WTC11 (cell line): ENCODE data around the gene AURKB. TPM values are rescaled to one million over a fixed set of nuclear protein-coding genes. Genes with fewer than 3 reads are reported as not detected.
"Not testable (repeated sequence)": the region's sequence is repeated elsewhere in the genome, so short reads cannot be mapped to it uniquely, and the experiment has no call there.

Experiments
- ATAC-seq: fragments of 200-7000 bp; cut with Tn5 transposase; 2 replicates; pipeline ENCODE4 v1.10.0; 2021; ENCODE audit warnings: mild to moderate bottlenecking, moderate library complexity
- CTCF ChIA-PET: fragments of 300-600 bp; sonication (Branson Sonifier 250); formaldehyde crosslinking; loops from one replicate; lab custom pipeline; 2021; ENCODE audit warnings: antibody characterized with exemption; lab: Charles Lee
- POLR2A ChIA-PET: fragments of 350-600 bp; sonication (Branson Sonifier 250); formaldehyde crosslinking; loops from one replicate; lab custom pipeline; 2021; ENCODE audit warnings: antibody characterized with exemption; lab: Charles Lee
- DNase-seq: peaks from one replicate; pipeline ENCODE4 v3.0.0; 2021; ENCODE audit warnings: low spot score
- H3K27ac Mint-ChIP-seq: 2 replicates; pipeline ENCODE4 v1.8.0; 2021; ENCODE audit warnings: mixed read lengths
- H3K27me3 Mint-ChIP-seq: 2 replicates; pipeline ENCODE4 v1.8.0; 2021; ENCODE audit warnings: low read depth, mild to moderate bottlenecking, moderate library complexity, mixed read lengths
- H3K36me3 Mint-ChIP-seq: 2 replicates; pipeline ENCODE4 v1.8.0; 2021; ENCODE audit warnings: mixed read lengths
- H3K4me1 Mint-ChIP-seq: 2 replicates; pipeline ENCODE4 v1.8.0; 2022; ENCODE audit warnings: mixed read lengths
- H3K4me3 Mint-ChIP-seq: 2 replicates; pipeline ENCODE4 v1.8.0; 2021; ENCODE audit warnings: mild to moderate bottlenecking, moderate library complexity, mixed read lengths
- H3K9me3 Mint-ChIP-seq: 2 replicates; pipeline ENCODE4 v1.8.0; 2021; ENCODE audit warnings: mixed read lengths
- AFF4 ChIP-seq: sonication (generic); formaldehyde crosslinking; IDR thresholded peaks from 2 replicates; pipeline ENCODE4 v1.8.1; 2023; ENCODE audit warnings: mild to moderate bottlenecking, missing genetic modification reagents, borderline replicate concordance
- CBFB ChIP-seq: sonication (generic); formaldehyde crosslinking; IDR thresholded peaks from 2 replicates; pipeline ENCODE4 v1.8.1; 2022; ENCODE audit warnings: mild to moderate bottlenecking, low read depth, missing genetic modification reagents
- E2F1 ChIP-seq: sonication (generic); formaldehyde crosslinking; IDR thresholded peaks from 2 replicates; pipeline ENCODE4 v1.8.0; 2022; ENCODE audit warnings: mild to moderate bottlenecking, missing genetic modification reagents
- ERG ChIP-seq: fragments of 250-450 bp; sonication (Bioruptor Pico); IDR thresholded peaks from 2 replicates; pipeline ENCODE4 v1.8.0; 2021; ENCODE audit warnings: mild to moderate bottlenecking
- ESRRA ChIP-seq: sonication (generic); formaldehyde crosslinking; IDR thresholded peaks from 2 replicates; pipeline ENCODE4 v1.8.1; 2022; ENCODE audit warnings: mild to moderate bottlenecking, missing genetic modification reagents, borderline replicate concordance
- FOXJ3 ChIP-seq: sonication (generic); formaldehyde crosslinking; IDR thresholded peaks from 2 replicates; pipeline ENCODE4 v1.9.0; 2021; ENCODE audit warnings: missing genetic modification reagents, mild to moderate bottlenecking, borderline replicate concordance
- GABPB1 ChIP-seq: sonication (generic); formaldehyde crosslinking; IDR thresholded peaks from 2 replicates; pipeline ENCODE4 v1.8.1; 2023; ENCODE audit warnings: mild to moderate bottlenecking, missing genetic modification reagents
- GTF2I ChIP-seq: fragments of 250-450 bp; sonication (Bioruptor Pico); conservative IDR thresholded peaks from 2 replicates; pipeline ENCODE4 v1.4.0; 2021; ENCODE audit warnings: mild to moderate bottlenecking
- HMGA2 ChIP-seq: fragments of 250-450 bp; sonication (Bioruptor Pico); IDR thresholded peaks from 2 replicates; pipeline ENCODE4 v1.4.0; 2021; ENCODE audit warnings: mild to moderate bottlenecking, moderate library complexity
- IRF2 ChIP-seq: sonication (generic); formaldehyde crosslinking; IDR thresholded peaks from 2 replicates; pipeline ENCODE4 v1.8.0; 2022; ENCODE audit warnings: low read depth, missing genetic modification reagents, borderline replicate concordance
- JAZF1 ChIP-seq: fragments of 250-450 bp; sonication (Bioruptor Pico); IDR thresholded peaks from 2 replicates; pipeline ENCODE4 v1.9.0; 2021; ENCODE audit warnings: moderate library complexity, mild to moderate bottlenecking, inconsistent platforms
- JUN ChIP-seq: sonication (generic); formaldehyde crosslinking; IDR thresholded peaks from 2 replicates; pipeline ENCODE4 v1.8.0; 2023; ENCODE audit warnings: mild to moderate bottlenecking, missing genetic modification reagents
- PREB ChIP-seq: sonication (generic); formaldehyde crosslinking; IDR thresholded peaks from 2 replicates; pipeline ENCODE4 v1.8.1; 2022; ENCODE audit warnings: mild to moderate bottlenecking, missing genetic modification reagents, moderate library complexity, borderline replicate concordance
- TEAD1 ChIP-seq: sonication (generic); formaldehyde crosslinking; IDR thresholded peaks from 2 replicates; pipeline ENCODE4 v1.8.0; 2022; ENCODE audit warnings: mild to moderate bottlenecking, missing genetic modification reagents
- ZMAT4 ChIP-seq: fragments of 250-450 bp; sonication (Bioruptor Pico); IDR thresholded peaks from 2 replicates; pipeline ENCODE4 v1.9.0; 2021; ENCODE audit warnings: mild to moderate bottlenecking
- total RNA-seq: library from RNA; stranded (reverse); gene quantifications from 3 replicates; pipeline ENCODE4 v1.2.3, GENCODE V29; 2021

AURKB gene
- total RNA-seq, 1 experiment from 2014 or later: 215 TPM

GRCh38 chr17:8220783-8221662 is 10.6 kb upstream of the AURKB start (continued):
- TF ChIP-seq JUN (peak; percentile 41; the same call in 1 of the 2 replicates), GTF2I (CRISPR knock-in tag) (no peak), TEAD1 (peak; percentile 43; the same call in 1 of the 2 replicates), GABPB1 (CRISPR knock-in tag) (peak; percentile 78)
- TF ChIP-seq, all 79 proteins: peak for 10

- H3K27ac Mint-ChIP-seq, H3K4me3 Mint-ChIP-seq, H3K27me3 Mint-ChIP-seq, H3K9me3 Mint-ChIP-seq, ATAC-seq, H3K36me3 Mint-ChIP-seq, DNase-seq, POLR2A ChIA-PET: not testable (repeated sequence)
- H3K4me1 Mint-ChIP-seq: peaks cover 16% of the 10 kb centered on the region
- CTCF ChIA-PET: interaction anchor here (1.3 kb wide), 1 partner anchor 9 kb away, joined by 3 read pairs; no protein-coding TSS in a partner anchor
Measured at GRCh38 chr17:8214000-8214399, 3.6 kb upstream of the AURKB start.

GRCh38 chr17:8212312-8213180 is 2.2 kb upstream of the AURKB start:
- no peak overlapping the region for H3K27ac Mint-ChIP-seq
- no peak overlapping the region for H3K4me3 Mint-ChIP-seq
- ATAC-seq (no peak), DNase-seq (no peak)
- H3K36me3 Mint-ChIP-seq: peaks cover 4% of the 10 kb centered on the region; the same call in 1 of the 2 replicates
- H3K9me3 Mint-ChIP-seq: no peaks in the 10 kb centered on the region
- no peaks in the 10 kb centered on the region for H3K27me3 Mint-ChIP-seq
- ChIA-PET POLR2A (interaction anchor here (0.6 kb wide), 2 partner anchors 11 to 40 kb away, joined by 3 to 5 read pairs; no protein-coding TSS in a partner anchor), CTCF (interaction anchor here (1.3 kb wide), 1 partner anchor 11 kb away, joined by 3 read pairs; no protein-coding TSS in a partner anchor)
- peak; percentile 65 for TF ChIP-seq GABPB1 (CRISPR knock-in tag)
- TF ChIP-seq IRF2 (CRISPR knock-in tag): no peak
- peaks cover 16% of the 10 kb centered on the region for H3K4me1 Mint-ChIP-seq

- Mint-ChIP-seq H3K4me3 (peak overlapping the region; percentile 89), H3K27ac (peak overlapping the region; percentile 96), H3K9me3 (no peaks in the 10 kb centered on the region), H3K27me3 (no peaks in the 10 kb centered on the region), H3K36me3 (peaks cover 20% of the 10 kb centered on the region), H3K4me1 (peaks cover 16% of the 10 kb centered on the region)
- peak; percentile 4 for ATAC-seq
- DNase-seq: no peak
- POLR2A ChIA-PET: interaction anchor here (0.6 to 3.2 kb wide), 18 partner anchors 8 to 502 kb away, joined by 3 to 43 read pairs (median 4); partner anchors contain the start of genes BORCS6, CTC1 and SLC25A35
- CTCF ChIA-PET: interaction anchor here (0.6 to 2.2 kb wide), 12 partner anchors 10 to 358 kb away, joined by 3 to 10 read pairs (median 5); partner anchors contain the start of gene ALOXE3
- TF ChIP-seq FOXJ3 (CRISPR knock-in tag) (no peak), ZMAT4 (CRISPR knock-in tag) (no peak), JAZF1 (CRISPR knock-in tag) (no peak), CBFB (no peak), E2F1 (CRISPR knock-in tag) (no peak), GTF2I (CRISPR knock-in tag) (no peak), PREB (CRISPR knock-in tag) (no peak), AFF4 (CRISPR knock-in tag) (no peak), ESRRA (CRISPR knock-in tag) (no peak), ERG (CRISPR knock-in tag) (no peak), HMGA2 (no peak)
Measured at GRCh38 chr17:8210761-8211458, 535 bp upstream of the AURKB start.
